GM23338 (cell line): Measurements from ENCODE around the gene IFNA5. TPM values are rescaled to one million over a fixed set of nuclear protein-coding genes. Genes with fewer than 3 reads are reported as not detected.

Experiments
- ATAC-seq: fragments of 200-7000 bp; cut with Tn5 transposase; 3 replicates; pipeline ENCODE4 v1.9.1; 2020
- DNase-seq: peaks from one replicate; pipeline ENCODE4 v3.0.0-alpha.2; 2015; ENCODE audit warnings: low spot score
- H2AFZ ChIP-seq: fragments of 200-600 bp; sonication (generic); 2 replicates; pipeline ENCODE4 v1.8.0; 2016; ENCODE audit warnings: antibody characterized with exemption, mild to moderate bottlenecking, moderate library complexity
- H3F3A ChIP-seq: fragments of 200-600 bp; sonication (generic); replicated peaks from 2 replicates; pipeline ENCODE4 v1.8.0; 2017; ENCODE audit warnings: antibody characterized with exemption, mixed run types, low read depth
- H3K27ac ChIP-seq: fragments of 200-600 bp; sonication (generic); 2 replicates; pipeline ENCODE4 v1.6.1; 2016; ENCODE audit warnings: low read depth
- H3K27me3 ChIP-seq: fragments of 200-600 bp; sonication (generic); 2 replicates; pipeline ENCODE4 v1.8.0; 2016; ENCODE audit warnings: mild to moderate bottlenecking, mixed run types, moderate library complexity; ENCODE audit not compliant: insufficient read depth
- H3K36me3 ChIP-seq: fragments of 200-600 bp; sonication (generic); 2 replicates; pipeline ENCODE4 v1.8.0; 2016; ENCODE audit warnings: mild to moderate bottlenecking; ENCODE audit not compliant: insufficient read depth
- H3K4me1 ChIP-seq: fragments of 200-600 bp; sonication (generic); 2 replicates; pipeline ENCODE4 v1.8.0; 2016; ENCODE audit warnings: mild to moderate bottlenecking, moderate library complexity; ENCODE audit not compliant: insufficient read depth
- H3K4me2 ChIP-seq: fragments of 200-600 bp; sonication (generic); 2 replicates; pipeline ENCODE4 v1.7.1; 2017; ENCODE audit warnings: mixed run types
- H3K4me3 ChIP-seq: fragments of 200-600 bp; sonication (generic); 2 replicates; pipeline ENCODE4 v1.6.1; 2016; ENCODE audit warnings: mixed run types
- H3K79me2 ChIP-seq: fragments of 200-600 bp; sonication (generic); replicated peaks from 2 replicates; pipeline ENCODE4 v1.8.0; 2017; ENCODE audit warnings: mild to moderate bottlenecking; ENCODE audit not compliant: insufficient read depth
- H3K9me2 ChIP-seq: fragments of 200-600 bp; sonication (generic); 2 replicates; pipeline ENCODE4 v1.8.0; 2017; ENCODE audit not compliant: insufficient read depth
- H4K20me1 ChIP-seq: fragments of 200-600 bp; sonication (generic); replicated peaks from 2 replicates; pipeline ENCODE4 v1.8.0; 2017; ENCODE audit warnings: mild to moderate bottlenecking; ENCODE audit not compliant: insufficient read depth
- H3K27ac Mint-ChIP-seq: 2 replicates; pipeline ENCODE4 v1.8.0; 2020; ENCODE audit warnings: inconsistent platforms, mild to moderate bottlenecking, moderate library complexity, mixed read lengths
- H3K27me3 Mint-ChIP-seq: 3 replicates; pipeline ENCODE4 v1.8.0; 2022; ENCODE audit warnings: low read depth, mild to moderate bottlenecking, moderate library complexity, mixed read lengths, inconsistent platforms; ENCODE audit not compliant: insufficient read depth, poor library complexity
- H3K36me3 Mint-ChIP-seq: 3 replicates; pipeline ENCODE4 v1.8.0; 2021; ENCODE audit warnings: low read depth, mild to moderate bottlenecking, inconsistent platforms, moderate library complexity, mixed read lengths
- H3K4me1 Mint-ChIP-seq: 3 replicates; pipeline ENCODE4 v1.8.0; 2020; ENCODE audit warnings: mild to moderate bottlenecking, inconsistent platforms, mixed read lengths
- H3K4me3 Mint-ChIP-seq: 3 replicates; pipeline ENCODE4 v1.8.0; 2021; ENCODE audit warnings: moderate library complexity, mild to moderate bottlenecking, inconsistent platforms, mixed read lengths
- H3K9me3 Mint-ChIP-seq: 3 replicates; pipeline ENCODE4 v1.8.0; 2020; ENCODE audit warnings: moderate library complexity, mild to moderate bottlenecking, inconsistent platforms, mixed read lengths
- CREB1 ChIP-seq: fragments of 250-450 bp; sonication (Bioruptor Pico); IDR thresholded peaks from 2 replicates; pipeline ENCODE4 v1.5.0; 2020; ENCODE audit warnings: low read depth, mild to moderate bottlenecking, moderate library complexity
- CTCF ChIP-seq, 2 experiments: fragments of 200-600 bp in 1 of 2; sonication (generic) in 1 of 2; conservative IDR thresholded peaks; 2 replicates each; pipeline versions ENCODE4 v1.5.1 to v1.6.1; 2016 to 2017; ENCODE audit warnings: antibody characterized with exemption in 2 of 2, low read depth in 2 of 2, mild to moderate bottlenecking in 2 of 2, moderate library complexity in 1 of 2
- NANOG ChIP-seq: IDR thresholded peaks from 2 replicates; pipeline ENCODE4 v1.6.1; 2016; ENCODE audit warnings: antibody characterized with exemption, borderline replicate concordance
- POLR2AphosphoS5 ChIP-seq: IDR thresholded peaks from 2 replicates; pipeline ENCODE4 v1.6.1; 2016; ENCODE audit warnings: antibody characterized with exemption, low read depth
- REST ChIP-seq: IDR thresholded peaks from one replicate; pipeline ENCODE4 v1.6.1; 2018; ENCODE audit warnings: antibody characterized with exemption; ENCODE audit not compliant: unreplicated experiment
- ZNF114 ChIP-seq: fragments of 250-450 bp; sonication (Bioruptor Pico); IDR thresholded peaks from 2 replicates; pipeline ENCODE4 v1.5.0; 2020; ENCODE audit warnings: mild to moderate bottlenecking, moderate library complexity
- polyA plus RNA-seq: library from polyadenylated mRNA; unstranded; fragments of >200 nt; fragmentation: Nextera tagmentation; extraction: Ambion mirVana; gene quantifications from 2 replicates; pipeline ENCODE4 v1.2.1, GENCODE V29; 2016
- total RNA-seq: library from RNA; depleted of rRNA; stranded (reverse); fragments of >200 nt; shearing (Covaris generic); gene quantifications from 2 replicates; pipeline ENCODE4 v1.2.3, GENCODE V29; 2014

Gene IFNA5
- total and polyA plus RNA-seq, 2 experiments from 2014 or later = not detected

GRCh38 chr9:21295992-21296391, 9.1 kb downstream of the IFNA5 start:
- Mint-ChIP-seq H3K36me3 (no peaks in the 10 kb centered on the region), H3K27me3 (peaks cover 1% of the 10 kb centered on the region), H3K4me3 (no peak overlapping the region)

More at GRCh38 chr9:21295992-21296391, 9.1 kb downstream of the IFNA5 start:
- ATAC-seq = no peak
- Mint-ChIP-seq H3K9me3 (no peaks in the 10 kb centered on the region), H3K27ac (no peak overlapping the region), H3K4me1 (no peaks in the 10 kb centered on the region)
- no peak for DNase-seq
- Histone ChIP-seq H3K27ac (no peak overlapping the region), H3K79me2 (no peaks in the 10 kb centered on the region), H3F3A (no peaks in the 10 kb centered on the region), H3K27me3 (peaks cover 5% of the 10 kb centered on the region; the same call in 1 of the 2 replicates), H3K36me3 (no peaks in the 10 kb centered on the region), H4K20me1 (no peaks in the 10 kb centered on the region), H3K4me1 (no peaks in the 10 kb centered on the region), H3K4me3 (no peak overlapping the region), H2AFZ (no peak overlapping the region), H3K9me2 (no peaks in the 10 kb centered on the region), H3K4me2 (no peak overlapping the region)
- no peak for TF ChIP-seq POLR2AphosphoS5
- TF ChIP-seq REST = no peak
- TF ChIP-seq CTCF (conservative IDR thresholded peaks at IDR 0.05; ENCODE audit: low read depth in 2 of 2) = no peak
- TF ChIP-seq CREB1 = no peak
- no peak for TF ChIP-seq NANOG
- TF ChIP-seq ZNF114 = no peak
